DOHH2 (cell line): ENCODE results near the gene APOBEC3A.

Experiments
- CTCF ChIP-seq: fragments of 200-600 bp; sonication (generic); IDR thresholded peaks from one replicate; pipeline ENCODE4 v1.5.1; 2014; ENCODE audit warnings: antibody characterized with exemption, mild to moderate bottlenecking, low read depth, low read length; ENCODE audit not compliant: poor library complexity, severe bottlenecking
- EZH2phosphoT487 ChIP-seq: fragments of 200-600 bp; sonication (generic); IDR thresholded peaks from 2 replicates; pipeline ENCODE4 v1.6.1; 2017; ENCODE audit warnings: borderline replicate concordance, mild to moderate bottlenecking, antibody characterized with exemption, low read length, moderate library complexity, mixed read lengths

- TF ChIP-seq EZH2phosphoT487 (no peak), CTCF (no peak)
Measured at GRCh38 chr22:38948181-38948940, 9.0 kb upstream of the APOBEC3A start.
